Gastroesophageal sphincter (tissue), 3 donors: ENCODE measurements around the gene SLC25A44.

ENCODE experiments used
- EP300 ChIP-seq: sonication (generic); formaldehyde crosslinking; IDR thresholded peaks from one replicate; pipeline ENCODE4 v1.6.1; 2017; ENCODE audit warnings: antibody characterized with exemption, mild to moderate bottlenecking
- POLR2A ChIP-seq, 2 donors: fragments of 450-650 bp; IDR thresholded peaks; one replicate each; pipeline ENCODE4 v1.6.1; 2017; ENCODE audit warnings: antibody characterized with exemption in 2 of 2, mild to moderate bottlenecking in 2 of 2, moderate library complexity in 1 of 2
- TF ChIP-seq, protein P1 (sequence below), 4 experiments: fragments of 200-600 bp in 2 of 4; fragments of 450-650 bp in 2 of 4; sonication (generic) in 1 of 4; IDR thresholded peaks; one replicate each; pipeline ENCODE4 v1.5.1; 2017 to 2019; ENCODE audit warnings: antibody characterized with exemption in 4 of 4, mild to moderate bottlenecking in 2 of 4, moderate library complexity in 2 of 4

DNA sequence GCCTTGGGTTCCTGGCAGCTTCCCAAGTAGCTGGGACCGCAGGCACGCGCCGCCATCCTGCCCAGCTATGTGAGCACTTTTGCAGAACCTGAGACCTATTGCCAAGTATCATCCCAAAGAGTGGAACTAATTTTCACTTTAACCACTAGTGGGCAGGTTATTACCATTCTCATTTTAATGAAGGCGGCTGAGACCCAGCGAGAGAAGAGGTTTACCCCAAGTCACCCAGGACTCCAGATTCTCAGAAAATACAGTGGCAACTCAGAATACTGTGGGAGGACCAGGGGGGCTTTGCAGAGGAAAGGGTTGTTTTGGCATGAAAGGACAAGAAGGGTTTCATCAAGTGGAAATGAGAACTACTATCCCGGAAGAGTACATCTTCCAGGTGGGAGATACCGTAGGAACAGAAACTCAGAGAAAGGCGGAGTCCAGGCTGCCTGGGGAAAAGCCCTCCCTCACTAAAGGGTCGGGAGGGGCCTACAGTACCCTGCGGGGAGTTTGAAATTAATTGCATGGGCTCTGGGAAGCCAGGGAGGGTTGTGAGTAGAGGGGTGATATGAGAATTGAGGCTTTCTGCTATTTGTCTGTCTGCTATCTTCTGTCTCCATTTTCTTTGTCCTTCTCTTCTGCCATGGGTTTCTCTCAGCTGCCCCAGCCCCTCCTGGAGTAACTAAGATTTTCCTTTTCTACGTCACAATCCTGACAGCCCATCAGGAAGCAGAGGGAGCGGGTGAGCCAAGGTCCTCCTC is 47.7 kb upstream of the SLC25A44 start:
- TF ChIP-seq, protein P1, sequence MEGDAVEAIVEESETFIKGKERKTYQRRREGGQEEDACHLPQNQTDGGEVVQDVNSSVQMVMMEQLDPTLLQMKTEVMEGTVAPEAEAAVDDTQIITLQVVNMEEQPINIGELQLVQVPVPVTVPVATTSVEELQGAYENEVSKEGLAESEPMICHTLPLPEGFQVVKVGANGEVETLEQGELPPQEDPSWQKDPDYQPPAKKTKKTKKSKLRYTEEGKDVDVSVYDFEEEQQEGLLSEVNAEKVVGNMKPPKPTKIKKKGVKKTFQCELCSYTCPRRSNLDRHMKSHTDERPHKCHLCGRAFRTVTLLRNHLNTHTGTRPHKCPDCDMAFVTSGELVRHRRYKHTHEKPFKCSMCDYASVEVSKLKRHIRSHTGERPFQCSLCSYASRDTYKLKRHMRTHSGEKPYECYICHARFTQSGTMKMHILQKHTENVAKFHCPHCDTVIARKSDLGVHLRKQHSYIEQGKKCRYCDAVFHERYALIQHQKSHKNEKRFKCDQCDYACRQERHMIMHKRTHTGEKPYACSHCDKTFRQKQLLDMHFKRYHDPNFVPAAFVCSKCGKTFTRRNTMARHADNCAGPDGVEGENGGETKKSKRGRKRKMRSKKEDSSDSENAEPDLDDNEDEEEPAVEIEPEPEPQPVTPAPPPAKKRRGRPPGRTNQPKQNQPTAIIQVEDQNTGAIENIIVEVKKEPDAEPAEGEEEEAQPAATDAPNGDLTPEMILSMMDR (IDR thresholded peaks at IDR 0.05), result peak in 3 of 4 experiments; percentile 76 to 83 (median 81)
- TF ChIP-seq POLR2A (IDR thresholded peaks at IDR 0.05) (no peak), EP300 (no peak)
